Endothelial cell of umbilical vein (primary cell): ENCODE measurements around the gene ELMOD3. TPM values are rescaled to one million over a fixed set of nuclear protein-coding genes. Genes with fewer than 3 reads are reported as not detected.

Source experiments
- BruUV-seq: library from RNA; stranded (reverse); fragments of 400-500 nt; replicated peaks from 2 replicates; lab custom pipeline; 2021; lab: Mats Ljungman, UMichigan
- CTCF ChIA-PET: fragments of 300-600, 350-600 bp; sonication (Branson Sonifier 250); formaldehyde crosslinking; loops from one replicate; lab custom pipeline; 2021; ENCODE audit warnings: antibody characterized with exemption, inconsistent platforms; lab: Charles Lee
- POLR2A ChIA-PET: fragments of 300-600, 350-600 bp; sonication (Branson Sonifier 250); formaldehyde crosslinking; loops from one replicate; lab custom pipeline; 2021; ENCODE audit warnings: antibody characterized with exemption, inconsistent platforms; lab: Charles Lee
- DNase-seq: peaks from one replicate; pipeline ENCODE4 v3.0.0-alpha.2; 2011; ENCODE audit warnings: low read depth, low spot score
- FAIRE-seq: peaks from 2 replicates; lab custom pipeline; 2011; peaks lifted over from hg19 to GRCh38; lab: Jason Lieb, UNC
- H2AFZ ChIP-seq: 2 replicates; pipeline ENCODE4 v1.6.0; 2012; ENCODE audit warnings: low read depth, low read length, control low read depth, inconsistent platforms
- H3K27ac ChIP-seq: 2 replicates; pipeline ENCODE4 v1.5.1; 2011; ENCODE audit warnings: low read depth, mild to moderate bottlenecking, control low read depth, low read length, moderate library complexity; ENCODE audit not compliant: insufficient read depth
- H3K27me3 ChIP-seq, 2 experiments: 2 replicates each; pipeline versions ENCODE4 v1.6.0 to v1.6.1; 2011; ENCODE audit warnings: low read length in 2 of 2, mixed read lengths in 1 of 2; ENCODE audit not compliant: control insufficient read depth in 2 of 2, insufficient read depth in 2 of 2
- H3K36me3 ChIP-seq, 2 experiments: 2 replicates in 1 of 2; 3 replicates in 1 of 2; pipeline ENCODE4 v1.5.1; 2011; ENCODE audit warnings: low read length in 2 of 2, mild to moderate bottlenecking in 1 of 2, moderate library complexity in 1 of 2; ENCODE audit not compliant: control insufficient read depth in 2 of 2, insufficient read depth in 2 of 2; ENCODE audit errors: extremely low read depth in 1 of 2
- H3K4me1 ChIP-seq: 3 replicates; pipeline ENCODE4 v1.5.1; 2011; ENCODE audit warnings: mild to moderate bottlenecking, low read length; ENCODE audit not compliant: control insufficient read depth, insufficient read depth; ENCODE audit errors: extremely low read depth
- H3K4me2 ChIP-seq: 2 replicates; pipeline ENCODE4 v1.6.1; 2011; ENCODE audit warnings: low read length, control low read depth, mixed read lengths; ENCODE audit not compliant: insufficient read depth
- H3K4me3 ChIP-seq, 3 experiments: fragments of 200-600 bp in 1 of 3; sonication (generic), shearing (Covaris generic) in 1 of 3; replicated peaks in 1 of 3; 2 replicates each; pipeline ENCODE4 v1.5.1; 2011 to 2016; ENCODE audit warnings: control low read depth in 3 of 3, low read length in 3 of 3, mild to moderate bottlenecking in 2 of 3, inconsistent platforms in 1 of 3, low read depth in 1 of 3, moderate library complexity in 1 of 3; ENCODE audit not compliant: insufficient read depth in 1 of 3
- H3K79me2 ChIP-seq: 2 replicates; pipeline ENCODE4 v1.6.0; 2012; ENCODE audit warnings: low read length, inconsistent platforms; ENCODE audit not compliant: control insufficient read depth, insufficient read depth
- H3K9ac ChIP-seq: replicated peaks from 2 replicates; pipeline ENCODE3; 2011; ENCODE audit warnings: low read length, control low read depth; ENCODE audit not compliant: insufficient read depth; ENCODE audit errors: extremely low read depth
- H3K9me1 ChIP-seq: replicated peaks from 3 replicates; pipeline ENCODE4 v1.6.0; 2011; ENCODE audit warnings: mild to moderate bottlenecking, low read length; ENCODE audit not compliant: control insufficient read depth, insufficient read depth; ENCODE audit errors: extremely low read depth
- H3K9me3 ChIP-seq: replicated peaks from 2 replicates; pipeline ENCODE4 v1.5.1; 2012; ENCODE audit warnings: low read length, inconsistent platforms; ENCODE audit not compliant: control insufficient read depth, insufficient read depth
- H4K20me1 ChIP-seq: replicated peaks from 2 replicates; pipeline ENCODE3; 2011; ENCODE audit warnings: mild to moderate bottlenecking, low read length; ENCODE audit not compliant: control insufficient read depth, insufficient read depth; ENCODE audit errors: extremely low read depth
- EZH2 ChIP-seq: IDR thresholded peaks from 2 replicates; pipeline ENCODE4 v1.6.1; 2012; ENCODE audit warnings: borderline replicate concordance, low read depth, mild to moderate bottlenecking, moderate library complexity, low read length, inconsistent platforms; ENCODE audit not compliant: severe bottlenecking
- FOS ChIP-seq: IDR thresholded peaks from 2 replicates; pipeline ENCODE4 v1.6.1; 2011; ENCODE audit warnings: mild to moderate bottlenecking, low read length, moderate library complexity, borderline replicate concordance; ENCODE audit not compliant: insufficient read depth
- GATA2 ChIP-seq: IDR thresholded peaks from 2 replicates; pipeline ENCODE4 v1.7.0; 2011; ENCODE audit warnings: low read depth, mild to moderate bottlenecking, moderate library complexity, mixed read lengths, low read length; ENCODE audit not compliant: insufficient read length, insufficient read depth
- JUN ChIP-seq: IDR thresholded peaks from 2 replicates; pipeline ENCODE4 v1.6.1; 2011; ENCODE audit warnings: borderline replicate concordance, low read depth; ENCODE audit not compliant: insufficient read length, insufficient read depth
- MYC ChIP-seq: IDR thresholded peaks from one replicate; pipeline ENCODE4 v1.6.1; 2011; ENCODE audit warnings: mild to moderate bottlenecking, low read depth, low read length
- POLR2A ChIP-seq: IDR thresholded peaks from 2 replicates; pipeline ENCODE4 v1.6.1; 2012; ENCODE audit warnings: low read depth, mild to moderate bottlenecking, control low read depth, low read length
- POLR2AphosphoS5 ChIP-seq: IDR thresholded peaks from 2 replicates; pipeline ENCODE4 v1.6.1; 2012; ENCODE audit warnings: low read depth, mild to moderate bottlenecking, control low read depth, low read length, moderate library complexity; ENCODE audit not compliant: insufficient read depth
- dilution Hi-C: fragments of 300-500 bp; cut with MboI; formaldehyde crosslinking; loops from one replicate; pipeline ENCODE4 v1.15.0; 2019; ENCODE audit warnings: low sequenced_read_pairs; ENCODE audit not compliant: extremely low pct_ligation_motif_present
- intact Hi-C: fragments of 100-400 bp; cut with micrococcal nuclease; formaldehyde crosslinking; loops from one replicate; pipeline ENCODE4 v1.10.0; 2022
- polyA plus RNA-seq, 4 experiments: library from polyadenylated mRNA; depleted of rRNA in 3 of 4; stranded (reverse) in 3 of 4; unstranded in 1 of 4; fragments of >200 nt; gene quantifications; 2 replicates each; pipeline versions ENCODE4 v1.2.1 to v1.2.3, GENCODE V29; 2011 to 2012; ENCODE audit warnings: missing spikeins in 1 of 4
- total RNA-seq: library from RNA; stranded (reverse); gene quantifications from 2 replicates; pipeline ENCODE4 v1.2.3, GENCODE V29; 2021
- TF ChIP-seq, protein P1 (sequence below): IDR thresholded peaks from 2 replicates; pipeline ENCODE4 v1.6.1; 2011; ENCODE audit not compliant: insufficient read depth, insufficient read length
- TF ChIP-seq, protein P2 (sequence below), 2 donors: IDR thresholded peaks; 1 replicate in 1 of 2; 2 replicates in 1 of 2; pipeline ENCODE4 v1.5.1; 2011; ENCODE audit warnings: low read length in 2 of 2, mild to moderate bottlenecking in 2 of 2, moderate library complexity in 2 of 2, control low read depth in 1 of 2, inconsistent platforms in 1 of 2, low read depth in 1 of 2; ENCODE audit not compliant: insufficient read depth in 1 of 2; ENCODE audit errors: extremely low read depth in 1 of 2

Gene ELMOD3
- total and polyA plus RNA-seq, 2 donors (not counting 3 experiments of a cell fraction or from before 2014, with no cell fraction given) = 12.3 to 22.0 TPM

DNA sequence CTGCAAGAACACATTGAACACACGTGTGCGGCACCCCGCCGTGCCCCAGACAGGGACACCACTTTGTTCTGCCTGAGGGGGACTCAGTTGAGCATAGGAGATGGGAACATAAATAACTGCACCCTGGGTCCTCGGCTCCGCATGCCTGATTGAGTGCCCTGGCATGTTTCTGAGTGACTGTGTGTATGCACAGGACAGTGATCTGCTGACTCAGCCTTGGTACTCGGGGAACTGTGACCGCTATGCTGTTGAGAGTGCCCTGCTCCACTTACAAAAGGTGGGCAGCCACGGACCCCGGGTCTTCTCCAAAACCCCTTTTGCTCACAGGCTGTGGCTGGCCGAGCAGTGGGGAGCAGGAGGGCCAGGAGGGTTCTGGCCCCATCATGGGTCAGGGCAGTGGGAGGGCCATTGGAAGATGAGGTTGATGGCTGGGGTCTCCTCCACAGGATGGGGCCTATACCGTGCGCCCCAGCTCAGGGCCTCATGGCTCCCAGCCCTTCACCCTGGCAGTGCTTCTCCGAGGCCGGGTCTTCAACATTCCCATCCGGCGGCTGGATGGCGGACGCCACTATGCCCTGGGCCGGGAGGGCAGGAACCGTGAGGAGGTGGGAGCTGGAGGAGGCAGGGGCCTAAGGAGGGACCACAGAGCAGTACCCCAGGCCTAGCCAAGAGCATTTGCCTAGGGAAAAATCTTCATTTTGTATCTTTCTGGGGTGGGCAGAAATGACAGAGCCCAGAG, 80.8 kb downstream of the ELMOD3 start:
- TF ChIP-seq POLR2AphosphoS5 (no peak), JUN (no peak), EZH2 (no peak), GATA2 (no peak), FOS (no peak), POLR2A (no peak), MYC (no peak)
- TF ChIP-seq, protein P1, sequence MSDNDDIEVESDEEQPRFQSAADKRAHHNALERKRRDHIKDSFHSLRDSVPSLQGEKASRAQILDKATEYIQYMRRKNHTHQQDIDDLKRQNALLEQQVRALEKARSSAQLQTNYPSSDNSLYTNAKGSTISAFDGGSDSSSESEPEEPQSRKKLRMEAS = no peak
- TF ChIP-seq, protein P2, sequence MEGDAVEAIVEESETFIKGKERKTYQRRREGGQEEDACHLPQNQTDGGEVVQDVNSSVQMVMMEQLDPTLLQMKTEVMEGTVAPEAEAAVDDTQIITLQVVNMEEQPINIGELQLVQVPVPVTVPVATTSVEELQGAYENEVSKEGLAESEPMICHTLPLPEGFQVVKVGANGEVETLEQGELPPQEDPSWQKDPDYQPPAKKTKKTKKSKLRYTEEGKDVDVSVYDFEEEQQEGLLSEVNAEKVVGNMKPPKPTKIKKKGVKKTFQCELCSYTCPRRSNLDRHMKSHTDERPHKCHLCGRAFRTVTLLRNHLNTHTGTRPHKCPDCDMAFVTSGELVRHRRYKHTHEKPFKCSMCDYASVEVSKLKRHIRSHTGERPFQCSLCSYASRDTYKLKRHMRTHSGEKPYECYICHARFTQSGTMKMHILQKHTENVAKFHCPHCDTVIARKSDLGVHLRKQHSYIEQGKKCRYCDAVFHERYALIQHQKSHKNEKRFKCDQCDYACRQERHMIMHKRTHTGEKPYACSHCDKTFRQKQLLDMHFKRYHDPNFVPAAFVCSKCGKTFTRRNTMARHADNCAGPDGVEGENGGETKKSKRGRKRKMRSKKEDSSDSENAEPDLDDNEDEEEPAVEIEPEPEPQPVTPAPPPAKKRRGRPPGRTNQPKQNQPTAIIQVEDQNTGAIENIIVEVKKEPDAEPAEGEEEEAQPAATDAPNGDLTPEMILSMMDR (IDR thresholded peaks at IDR 0.05; ENCODE audit: extremely low read depth in 1 of 2, insufficient read depth in 1 of 2, low read depth in 1 of 2, low read length in 2 of 2) = no peak
- ChIA-PET CTCF (interaction anchor here (0.9 to 1.5 kb wide), 3 partner anchors 14 to 117 kb away, joined by 3 to 4 read pairs (median 3); no protein-coding TSS in a partner anchor), POLR2A (no interaction called here)
- H3K9me1 ChIP-seq = no peaks in the 10 kb centered on the region
- H3K9ac ChIP-seq = no peak overlapping the region
- no TSS peak for BruUV-seq
- intact Hi-C loops (no loop called here), dilution Hi-C loops (no loop called here)
- H3K4me3 ChIP-seq = no peak overlapping the region
- no peaks in the 10 kb centered on the region for H4K20me1 ChIP-seq
- no peak for DNase-seq
- H3K4me1 ChIP-seq = peaks cover 17% of the 10 kb centered on the region
- no peaks in the 10 kb centered on the region for H3K36me3 ChIP-seq
- no peak for FAIRE-seq
- H2AFZ ChIP-seq = no peak overlapping the region
- no peak overlapping the region for H3K27ac ChIP-seq
- no peaks in the 10 kb centered on the region for H3K27me3 ChIP-seq
- H3K79me2 ChIP-seq = no peaks in the 10 kb centered on the region
- H3K4me2 ChIP-seq = no peak overlapping the region
- no peaks in the 10 kb centered on the region for H3K9me3 ChIP-seq
